GM03348 (cell line): Measurements from ENCODE around the gene TAS2R19.
"Not testable (repeated sequence)": the region's sequence is repeated elsewhere in the genome, so short reads cannot be mapped to it uniquely, and the experiment has no call there.

Experiments
- DNase-seq: peaks from one replicate; pipeline ENCODE4 v3.0.0; 2012; ENCODE audit warnings: low spot score

TAS2R19 gene, protein sequence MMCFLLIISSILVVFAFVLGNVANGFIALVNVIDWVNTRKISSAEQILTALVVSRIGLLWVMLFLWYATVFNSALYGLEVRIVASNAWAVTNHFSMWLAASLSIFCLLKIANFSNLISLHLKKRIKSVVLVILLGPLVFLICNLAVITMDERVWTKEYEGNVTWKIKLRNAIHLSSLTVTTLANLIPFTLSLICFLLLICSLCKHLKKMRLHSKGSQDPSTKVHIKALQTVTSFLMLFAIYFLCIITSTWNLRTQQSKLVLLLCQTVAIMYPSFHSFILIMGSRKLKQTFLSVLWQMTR

DNA sequence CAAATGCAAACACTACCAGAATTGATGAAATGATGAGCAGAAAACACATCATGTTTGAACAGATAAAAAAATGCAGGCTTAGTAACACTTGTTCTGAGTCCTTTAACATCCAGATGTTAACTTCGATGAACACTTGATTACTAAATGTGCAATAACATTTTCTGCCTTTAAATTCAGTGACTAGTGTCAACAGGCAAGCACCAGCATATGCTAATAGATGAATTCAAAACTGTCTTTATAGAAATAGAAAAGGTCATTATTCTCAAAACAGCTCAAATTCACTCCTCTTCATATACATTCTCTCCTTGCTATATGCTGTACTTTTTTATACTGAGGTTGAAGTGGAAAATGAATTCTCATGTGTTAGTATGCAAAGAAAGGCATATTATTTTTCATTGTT lies at the start of gene TAS2R19:
TAS2R19 (minus strand) TSS at position 101 of the 400 bp plus-strand sequence; CDS start at position 52, 49 bp downstream.
- DNase-seq, result no peak

- no peak for DNase-seq
Observed at GRCh38 chr12:11071414-11071813, 49.0 kb upstream of the TAS2R19 start.

- DNase-seq, result no peak
Observed at GRCh38 chr12:11070999-11071398, 48.6 kb upstream of the TAS2R19 start.

GRCh38 chr12:11069854-11070365 lies 47.5 kb upstream of the TAS2R19 start:
- no peak for DNase-seq

DNA sequence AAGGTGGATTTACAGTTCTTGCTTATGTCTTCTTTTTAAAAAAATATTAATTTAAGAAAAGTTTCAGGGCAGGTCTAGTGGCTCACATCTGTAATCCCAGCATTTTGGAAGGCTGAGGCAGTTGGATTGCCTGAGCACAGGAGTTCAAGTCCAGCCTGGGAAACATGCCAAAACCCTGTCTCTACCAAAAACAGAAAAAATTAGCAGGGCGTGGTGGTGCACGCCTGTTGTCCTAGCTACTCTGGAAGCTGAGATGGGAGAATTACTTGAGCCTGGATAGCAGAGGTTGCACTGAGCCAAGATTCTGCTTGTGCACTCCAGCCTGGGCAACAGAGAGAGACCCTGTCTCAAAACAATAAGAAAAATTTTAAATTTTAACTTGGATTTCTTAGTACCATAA lies 45.1 kb upstream of the TAS2R19 start:
- DNase-seq, result no peak

GRCh38 chr12:11062194-11062593 lies 39.8 kb upstream of the TAS2R19 start, which contains the start of gene TAS2R46:
Gene TAS2R46, minus strand, starts transcription at chr12:11062294. Its CDS starts 0 bp downstream, at chr12:11062294.
- DNase-seq, result not testable (repeated sequence)

- DNase-seq, result no peak
Observed at GRCh38 chr12:11059784-11060183, 37.4 kb upstream of the TAS2R19 start.

DNA sequence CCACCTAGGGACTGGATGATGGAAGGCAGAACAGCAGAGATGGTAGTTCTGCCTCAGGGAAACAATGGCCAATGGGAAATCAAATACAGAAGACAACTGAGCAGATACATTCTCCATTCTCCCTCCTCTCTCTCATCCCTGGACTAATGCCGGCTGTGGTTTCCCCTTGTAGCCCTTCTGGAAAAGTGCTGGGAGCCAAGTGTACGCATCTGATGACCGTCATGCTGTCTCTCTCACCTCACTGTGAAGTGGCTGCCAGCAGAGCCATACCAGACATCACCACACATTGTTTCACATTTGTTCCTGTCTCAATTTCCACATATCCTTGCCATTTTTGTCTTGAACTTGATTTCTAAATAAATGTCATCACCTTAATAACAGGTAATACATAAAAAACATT lies 36.6 kb upstream of the TAS2R19 start:
- DNase-seq, result no peak

GRCh38 chr12:11055306-11055705 lies 32.9 kb upstream of the TAS2R19 start:
- no peak for DNase-seq

DNA sequence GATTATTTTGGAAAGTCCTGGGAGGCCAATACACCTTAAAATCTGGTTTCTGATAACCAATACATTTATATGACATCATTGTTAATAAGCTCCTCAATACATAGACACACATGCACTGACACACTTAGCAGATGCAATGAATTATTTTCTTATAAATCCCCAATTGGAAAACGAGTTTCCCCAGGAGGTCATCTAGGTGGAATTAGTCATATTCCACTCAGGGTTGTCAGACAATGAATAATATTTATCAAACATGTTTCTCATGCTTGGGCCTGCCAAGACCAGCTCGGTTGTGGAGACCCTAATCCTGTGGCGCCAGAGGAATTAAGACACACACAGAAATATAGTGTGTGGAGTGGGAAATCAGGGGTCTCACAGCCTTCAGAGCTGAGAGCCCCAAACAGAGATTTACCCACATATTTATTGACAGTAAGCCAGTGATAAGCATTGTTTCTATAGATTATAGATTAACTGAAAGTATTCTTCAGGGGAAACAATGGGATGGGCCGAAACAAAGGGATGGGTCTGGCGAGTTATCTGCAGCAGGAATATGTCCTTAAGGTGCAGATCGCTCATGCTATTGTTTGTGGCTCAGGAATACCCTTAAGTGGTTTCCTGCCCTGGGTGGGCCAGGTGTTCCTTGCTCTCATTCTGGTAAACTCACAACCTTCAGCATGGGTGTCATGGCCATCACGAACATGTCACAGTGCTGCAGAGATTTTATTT lies 27.5 kb upstream of the TAS2R19 start:
- DNase-seq, result not testable (repeated sequence)

GRCh38 chr12:11041366-11041765 lies 18.9 kb upstream of the TAS2R19 start:
- not testable (repeated sequence) for DNase-seq

- DNase-seq, result peak; percentile 9
Observed at GRCh38 chr12:11040162-11040561, 17.7 kb upstream of the TAS2R19 start.

- no peak for DNase-seq
Observed at GRCh38 chr12:11039171-11039570, 16.8 kb upstream of the TAS2R19 start.

- not testable (repeated sequence) for DNase-seq
Observed at GRCh38 chr12:11033959-11034358, 11.5 kb upstream of the TAS2R19 start.

- DNase-seq, result no peak
Observed at GRCh38 chr12:11031307-11031706, 8.9 kb upstream of the TAS2R19 start, which contains the start of gene TAS2R31. Gene TAS2R31, minus strand, starts transcription at chr12:11031407. Its CDS starts 72 bp downstream, at chr12:11031335.

DNA sequence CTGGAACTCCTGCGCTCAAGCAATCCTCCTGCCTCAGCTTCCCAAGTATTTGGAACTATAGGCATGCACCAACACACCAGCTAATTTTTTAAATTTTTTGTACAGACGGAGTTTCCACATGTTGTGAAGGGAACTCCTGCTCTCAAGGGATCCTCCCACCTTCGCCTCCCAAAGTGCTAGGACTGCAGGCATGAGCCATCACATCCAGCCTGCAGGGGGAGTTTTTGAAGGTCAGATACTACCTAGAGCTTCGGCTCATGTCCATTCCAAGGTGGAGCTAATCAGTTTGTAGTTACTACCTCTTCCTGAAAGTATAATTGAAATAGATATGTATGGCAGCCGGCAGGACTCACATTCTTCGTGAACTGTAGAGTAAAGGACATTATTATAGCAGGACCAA lies 3.7 kb upstream of the TAS2R19 start:
- no peak for DNase-seq

GRCh38 chr12:11023387-11023786 lies 967 bp upstream of the TAS2R19 start:
- DNase-seq, result no peak

GRCh38 chr12:11016937-11017336 lies 5.5 kb downstream of the TAS2R19 start:
- DNase-seq, result no peak

DNA sequence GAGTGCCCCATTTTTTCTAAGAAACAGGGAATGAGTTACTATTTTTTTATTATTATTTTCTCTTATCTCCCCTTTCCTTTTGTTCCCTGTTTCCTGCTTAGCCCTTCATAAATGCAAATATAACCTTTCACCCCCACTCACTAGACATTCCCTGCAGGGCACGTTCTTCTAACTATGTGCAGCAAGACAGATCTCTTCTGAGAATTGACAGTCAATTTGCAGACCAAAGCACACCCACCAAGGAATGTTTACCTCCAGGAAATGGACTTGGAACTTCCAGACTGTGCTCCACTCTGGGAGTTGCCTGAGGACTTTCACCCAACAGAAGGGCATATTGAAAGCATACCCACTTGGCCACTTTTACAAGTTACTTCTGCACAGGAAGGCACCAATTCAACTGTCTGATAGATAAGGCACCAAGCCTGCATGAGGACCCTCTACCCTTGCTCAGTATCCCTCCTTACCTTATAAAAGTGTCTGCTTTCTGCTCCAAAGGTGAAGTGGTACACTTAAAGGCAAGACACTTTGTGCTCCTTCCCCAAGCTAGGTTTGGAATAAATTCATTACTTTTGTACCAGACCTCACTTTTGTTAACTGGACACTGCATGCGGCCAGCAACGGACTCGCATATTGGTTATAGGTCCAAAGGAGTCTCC lies 6.5 kb downstream of the TAS2R19 start:
- no peak for DNase-seq

GRCh38 chr12:11014234-11014633 lies 8.2 kb downstream of the TAS2R19 start:
- no peak for DNase-seq

GRCh38 chr12:11007608-11008007 lies 14.8 kb downstream of the TAS2R19 start:
- no peak for DNase-seq

DNA sequence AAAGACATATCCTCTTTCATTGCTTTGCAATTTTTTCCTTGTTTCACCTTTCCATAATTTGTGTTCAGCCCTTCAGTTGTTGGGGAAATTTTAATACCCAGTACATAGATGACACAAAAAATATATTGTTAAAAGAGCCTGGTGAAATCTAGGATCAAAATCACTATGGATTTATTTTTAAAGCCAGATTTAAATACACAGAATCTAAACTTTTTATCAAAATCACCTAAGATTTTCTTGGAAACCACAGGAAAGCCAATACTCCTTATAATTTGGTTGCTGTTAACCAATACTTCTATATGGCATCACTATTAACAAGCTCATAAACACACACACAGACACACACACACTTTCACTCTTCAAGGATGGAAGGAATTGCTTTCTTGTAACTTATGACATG lies 24.2 kb downstream of the TAS2R19 start, which contains the start of gene TAS2R20:
TAS2R20 (minus strand) TSS at position 101 of the 400 bp plus-strand sequence. CDS start 429 bp downstream, outside the sequence.
- DNase-seq, result no peak
